ENCODE results near the gene ABHD15.

The ABHD15 gene

DNA sequence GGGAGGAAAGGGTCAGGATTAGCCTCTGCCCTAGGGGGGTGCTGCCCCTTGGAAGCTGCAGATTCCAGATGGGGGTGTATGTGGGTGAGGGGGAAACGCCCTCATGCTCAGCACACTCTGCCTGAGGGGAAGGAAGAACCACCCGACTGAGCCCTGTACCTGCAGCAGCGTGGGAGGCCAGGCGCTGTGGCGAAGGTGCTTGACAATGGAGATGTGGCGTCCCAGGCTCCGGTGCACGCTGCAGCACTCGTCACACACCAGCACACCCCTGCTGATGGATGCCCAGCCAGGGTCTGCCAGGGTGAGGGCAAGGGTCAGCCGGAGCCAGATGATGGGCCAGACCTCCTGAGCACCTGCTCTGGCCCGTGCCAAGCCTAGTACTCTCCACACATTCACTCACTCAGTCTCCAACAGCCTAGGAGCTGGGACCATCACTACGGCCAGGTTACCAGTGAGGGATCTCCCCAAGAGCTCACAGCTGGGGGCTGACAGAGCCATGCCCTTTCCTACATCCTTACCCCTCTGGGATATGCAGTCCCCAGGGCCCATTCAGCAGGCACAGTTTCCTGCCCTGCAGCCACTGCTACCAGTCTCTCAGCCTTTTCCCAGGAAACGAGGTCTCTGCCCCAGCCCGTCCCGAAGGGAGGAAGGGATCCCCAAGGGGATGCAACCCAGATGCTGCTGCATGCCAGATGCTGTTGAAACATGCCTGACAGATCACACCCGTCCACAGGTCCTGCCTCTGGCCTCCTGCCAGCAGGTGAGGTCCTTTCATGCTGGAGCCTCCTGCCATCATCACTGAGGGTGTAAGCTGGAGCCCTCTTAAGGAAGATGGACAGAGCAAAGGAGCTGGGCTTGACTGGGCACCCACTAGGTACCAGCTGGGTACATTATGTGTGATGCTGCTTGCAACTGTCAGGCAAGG is 16.7 kb upstream of the ABHD15 start:
- DNase-seq (ENCODE audit: low spot score) = no peak

DNA sequence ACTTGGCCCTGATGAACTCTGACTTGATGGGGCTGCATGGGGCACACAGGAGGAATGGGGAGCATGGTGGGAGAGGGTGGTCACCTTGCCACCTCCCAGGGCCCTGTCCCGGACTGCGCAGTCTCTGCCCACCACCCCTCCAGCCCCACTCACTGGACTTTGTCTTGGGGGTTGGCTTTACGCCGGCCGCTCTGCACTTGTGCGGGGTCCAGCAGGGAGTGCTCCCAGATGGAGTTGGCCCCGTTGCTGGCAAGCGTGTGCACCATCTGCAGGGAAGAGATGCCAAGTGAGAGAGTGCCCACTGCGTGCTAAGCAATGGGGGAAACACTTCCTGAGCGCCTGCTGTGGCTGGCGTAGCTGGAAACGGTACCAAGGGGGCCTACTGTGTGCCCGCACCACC is 15.9 kb upstream of the ABHD15 start:
- DNase-seq (ENCODE audit: low spot score) = no peak

DNA sequence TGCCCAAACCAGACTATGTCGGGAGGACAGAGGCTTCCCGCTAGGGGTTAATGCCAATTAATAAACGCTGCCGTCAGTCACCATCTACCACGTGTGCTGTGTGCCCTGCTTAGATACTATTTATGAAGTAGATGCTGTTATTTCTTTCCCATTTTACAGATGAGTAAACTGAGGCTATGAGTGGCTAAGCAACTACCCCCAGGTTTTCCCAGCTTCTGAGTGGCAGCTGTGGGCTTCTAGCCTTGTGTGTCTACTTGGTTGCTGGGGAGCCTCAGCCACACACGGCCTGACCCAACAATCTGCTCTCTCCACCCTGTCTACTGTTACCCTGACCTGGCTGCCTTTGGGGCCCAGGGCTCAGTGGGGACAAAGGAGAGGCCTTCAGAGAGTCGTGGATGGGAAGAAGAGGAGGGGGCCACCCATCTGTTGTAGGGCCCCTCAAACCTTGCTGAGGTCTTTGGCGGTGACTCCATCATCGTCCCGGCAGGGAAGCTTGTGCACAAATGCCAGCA is 15.5 kb upstream of the ABHD15 start:
- DNase-seq (ENCODE audit: low spot score) = no peak

DNA sequence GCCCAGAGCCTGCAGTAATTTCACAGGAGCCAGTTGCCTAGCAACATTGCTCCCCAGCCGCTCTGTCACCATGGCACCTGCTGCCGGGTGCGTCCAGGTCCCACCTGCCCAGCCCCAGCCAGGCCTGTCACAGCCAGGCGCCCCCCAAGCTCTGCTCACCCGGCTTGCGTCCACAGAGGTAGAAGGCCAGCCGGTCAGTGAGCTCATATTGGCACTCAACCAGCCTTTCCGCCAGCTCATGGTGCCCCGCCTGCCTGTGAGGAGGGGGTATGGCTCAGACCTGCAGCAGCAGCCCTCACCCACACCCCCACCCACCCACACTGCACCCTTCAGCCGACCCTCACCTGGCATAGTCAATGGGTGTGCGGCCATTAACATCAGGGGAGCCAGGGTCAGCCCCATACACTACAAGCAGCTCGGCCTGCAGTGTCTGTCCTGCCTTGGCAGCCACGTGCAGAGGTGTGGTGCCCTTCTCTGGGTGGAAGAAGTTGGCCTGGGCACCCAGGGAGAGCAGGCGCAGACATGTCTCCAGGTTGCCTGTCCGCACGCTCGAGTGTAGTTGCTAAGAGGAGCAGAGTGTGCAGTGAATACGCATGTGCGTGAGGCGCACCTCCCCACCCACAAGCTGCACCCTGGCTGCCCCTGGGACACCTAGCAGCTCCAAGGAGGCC is 14.9 kb upstream of the ABHD15 start:
- DNase-seq (ENCODE audit: low spot score) = no peak

DNA sequence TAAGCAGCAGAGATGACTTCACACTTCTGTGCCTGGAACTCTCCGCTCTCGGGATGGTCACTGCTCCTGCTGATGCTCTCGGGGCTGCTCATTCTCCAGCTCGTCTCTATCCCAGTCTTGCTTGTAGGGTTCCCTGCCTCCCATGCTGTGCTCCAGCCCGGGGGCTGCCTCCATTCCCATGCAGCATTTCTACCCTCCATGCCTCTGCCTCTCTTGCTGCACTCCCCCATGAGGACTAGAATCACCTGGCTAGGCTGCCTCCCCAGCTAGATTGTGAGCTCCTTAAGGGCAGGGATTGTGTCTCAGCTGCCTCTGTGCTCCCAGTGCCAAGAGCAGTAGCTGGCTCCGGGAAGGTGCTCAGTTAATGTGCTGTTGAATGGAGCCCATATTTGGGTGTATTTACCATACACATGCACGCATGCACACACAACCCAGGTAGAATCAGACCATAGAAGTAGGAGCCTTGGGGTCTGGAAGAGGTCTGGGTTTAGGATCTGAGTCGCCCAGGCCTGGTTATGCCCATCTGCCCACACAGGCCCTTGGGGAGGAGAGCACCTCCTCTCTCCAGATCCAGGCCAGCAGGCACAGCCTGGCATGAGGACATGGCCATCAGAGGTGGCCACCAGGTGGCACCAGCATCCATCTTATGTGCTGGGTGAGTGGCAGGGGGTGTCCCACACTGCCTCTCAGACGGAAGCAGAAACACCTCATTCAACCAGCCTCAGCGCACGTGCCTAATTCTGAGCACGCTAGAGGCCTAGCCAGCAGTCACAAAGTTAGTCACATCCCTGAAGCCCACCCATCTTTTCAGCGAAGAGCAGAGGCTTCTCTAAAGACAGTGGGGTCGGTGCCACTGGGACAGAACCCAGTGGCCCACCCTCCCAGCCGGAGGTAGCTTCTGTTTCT is 13.3 kb upstream of the ABHD15 start:
- peak; percentile 90 for DNase-seq (ENCODE audit: low spot score)

DNA sequence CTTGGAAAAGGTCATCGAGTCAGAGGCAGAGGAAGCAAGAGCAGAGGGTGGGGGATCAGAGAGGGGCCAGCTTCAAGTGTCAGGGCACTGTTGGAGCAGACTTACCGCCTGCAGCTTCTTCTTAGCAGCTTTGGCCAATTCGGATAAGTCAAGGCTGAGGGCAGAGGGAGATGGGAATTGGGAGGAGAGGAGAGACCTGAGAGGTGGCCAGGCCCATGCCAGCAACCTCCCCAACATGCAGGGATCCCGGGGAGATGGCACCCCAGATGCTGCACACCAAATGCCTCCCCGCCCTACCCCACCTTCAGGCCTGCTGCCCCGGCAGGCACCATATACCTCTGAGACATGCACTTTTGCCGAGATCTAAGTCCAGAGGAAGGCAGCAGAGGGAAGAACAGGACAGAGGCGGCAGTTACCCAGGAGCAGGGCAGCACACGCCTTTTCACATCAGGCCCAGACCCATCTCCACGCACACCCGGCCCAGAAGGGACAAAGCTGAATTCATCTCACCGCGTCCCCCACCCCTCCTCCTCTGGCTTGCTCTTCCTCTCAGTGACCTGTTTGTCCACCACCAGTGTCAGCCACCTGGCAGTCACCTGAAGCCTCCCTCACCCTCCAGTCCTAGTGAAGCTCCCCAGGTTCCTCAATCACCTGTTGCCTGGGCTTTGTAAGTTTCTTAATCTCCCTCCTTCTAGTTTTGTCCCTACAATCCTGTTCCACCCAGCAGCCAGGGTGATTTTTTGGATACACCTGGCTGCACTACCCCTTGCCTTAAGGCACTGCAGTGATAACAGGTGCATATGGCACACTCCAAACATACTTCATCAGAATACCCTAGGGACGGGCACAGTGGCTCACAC is 12.0 kb upstream of the ABHD15 start:
- no peak for DNase-seq (ENCODE audit: low spot score)

DNA sequence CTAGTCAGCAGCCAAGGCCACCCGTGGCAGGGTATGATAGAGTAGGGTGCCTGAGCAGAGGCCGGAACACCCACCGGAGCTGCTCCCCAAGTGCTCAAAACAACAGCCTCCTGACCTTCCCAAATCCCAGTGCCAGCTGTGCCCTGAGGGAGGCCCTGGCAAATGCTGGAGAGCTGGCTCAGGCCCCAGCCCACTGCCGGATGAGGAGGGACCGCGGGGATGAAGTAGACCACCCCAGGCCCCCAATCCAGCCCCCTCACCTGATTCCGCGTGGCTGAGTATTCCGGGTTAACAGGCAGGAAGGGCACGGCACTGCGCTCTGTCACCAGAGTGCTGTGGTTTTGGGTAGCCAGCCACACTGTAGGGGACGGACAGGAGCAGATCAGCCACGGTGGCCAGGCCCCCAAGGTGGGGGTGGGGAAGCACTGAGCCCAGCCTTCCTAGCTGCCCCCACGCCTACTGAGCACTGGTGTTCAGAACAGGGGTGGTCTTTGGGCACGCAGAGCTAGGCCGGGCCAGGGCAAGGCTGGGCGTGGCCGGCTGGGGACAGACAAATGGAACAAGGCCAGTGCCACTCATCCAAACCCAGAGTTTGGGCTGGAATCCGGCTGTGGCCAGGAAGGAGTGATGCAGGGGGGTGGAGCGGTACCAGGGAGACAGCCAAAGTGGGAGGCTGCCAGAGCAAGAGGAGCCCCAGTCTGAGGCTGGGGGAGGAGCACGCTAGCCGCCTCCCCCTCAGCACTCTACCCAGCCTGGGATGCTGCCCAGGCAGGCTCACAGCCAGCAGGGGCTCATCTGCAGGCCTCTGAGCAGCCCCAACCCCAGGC is 10.8 kb upstream of the ABHD15 start:
- DNase-seq (ENCODE audit: low spot score) = peak; percentile 76

DNA sequence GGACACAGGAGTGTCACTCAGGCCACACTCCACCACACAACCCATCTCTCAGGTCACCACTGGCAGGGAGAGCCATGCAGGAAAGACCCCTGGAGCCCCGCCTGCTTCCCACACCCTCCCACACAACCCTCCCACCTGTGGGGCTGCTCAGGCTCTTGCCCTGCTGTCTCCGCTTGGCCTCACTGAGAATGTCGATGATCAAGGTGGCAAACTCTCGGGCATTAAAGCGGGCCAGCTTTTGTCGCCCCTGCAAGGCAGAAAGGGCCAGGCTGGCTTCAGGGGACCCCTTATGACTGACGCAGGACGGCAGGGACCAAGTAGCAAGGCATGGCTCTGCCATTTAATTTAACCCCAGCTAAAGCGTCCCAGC is 10.1 kb upstream of the ABHD15 start:
- DNase-seq (ENCODE audit: low spot score) = no peak

DNA sequence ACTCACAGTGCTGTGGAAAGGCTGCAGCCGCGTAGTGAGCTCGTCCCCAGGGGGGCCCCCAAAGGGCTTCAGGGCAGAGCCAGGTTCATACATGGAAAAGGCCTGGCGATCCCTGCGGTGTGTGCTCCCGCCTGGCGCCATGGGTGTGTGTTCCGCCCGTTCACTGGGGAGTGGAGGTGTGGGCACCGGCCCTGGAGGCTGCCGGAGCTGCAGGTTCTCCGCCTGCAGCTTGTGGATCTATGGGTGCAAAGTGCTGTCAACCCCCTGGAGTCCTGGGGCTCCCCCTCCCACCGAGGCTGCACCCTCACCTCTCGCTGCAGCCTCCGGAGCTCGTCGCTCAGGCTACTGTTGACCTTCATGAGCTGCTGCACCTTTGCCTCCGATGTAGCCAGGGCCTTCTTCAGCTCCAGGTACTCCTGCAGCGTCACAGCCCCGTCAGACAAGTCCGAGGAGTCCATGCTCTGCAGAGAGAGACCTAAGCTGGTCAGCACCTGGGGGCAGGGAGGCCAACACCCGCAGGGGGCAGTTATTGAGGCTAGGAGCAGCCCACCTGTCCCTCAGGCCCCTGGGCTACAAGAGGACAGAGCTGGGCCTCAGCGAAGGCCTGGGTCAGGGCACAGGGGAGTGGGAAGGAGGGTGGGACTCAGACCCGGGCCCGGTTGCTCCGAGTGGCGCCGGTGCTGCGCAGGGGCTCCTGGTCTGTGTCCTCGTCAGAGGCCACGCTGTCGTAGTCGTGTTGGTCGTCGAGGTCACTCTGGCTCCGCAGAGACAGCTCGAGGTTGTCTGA is 9.6 kb upstream of the ABHD15 start:
- no peak for DNase-seq (ENCODE audit: low spot score)

DNA sequence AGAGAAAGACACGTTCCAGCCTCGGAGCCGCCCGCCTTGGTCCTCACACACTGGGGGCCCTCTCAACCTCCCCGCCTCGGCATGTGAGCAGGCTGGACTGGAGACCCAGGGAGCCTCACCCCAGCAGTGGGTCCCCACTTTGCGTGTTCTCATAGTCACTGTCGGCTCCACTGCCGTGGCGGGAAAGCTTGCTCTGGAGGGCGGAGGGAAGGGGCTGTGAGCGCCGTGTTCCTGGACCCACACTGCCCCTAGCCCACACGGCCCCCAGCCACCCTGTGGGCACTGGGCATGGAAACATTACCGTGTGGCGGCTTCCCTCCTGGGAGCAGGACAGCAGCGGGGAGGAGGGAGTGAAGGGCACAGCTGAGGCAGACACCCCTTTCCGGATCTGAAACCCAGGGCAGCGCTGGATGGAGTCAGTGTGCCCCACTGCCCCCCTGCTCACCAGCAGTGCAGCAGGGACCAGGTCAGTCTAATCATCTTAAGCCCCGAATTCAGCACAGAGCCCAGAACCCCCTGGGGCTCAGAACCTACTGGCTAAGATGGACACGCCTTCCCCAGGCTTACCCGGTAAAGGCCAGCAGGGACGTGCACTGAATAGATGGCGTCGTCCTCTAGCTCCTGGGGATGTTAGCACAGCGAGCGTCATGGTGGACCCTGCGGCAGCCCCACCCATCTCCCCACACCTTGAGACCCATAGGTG is 8.8 kb upstream of the ABHD15 start:
- no peak for DNase-seq (ENCODE audit: low spot score)

DNA sequence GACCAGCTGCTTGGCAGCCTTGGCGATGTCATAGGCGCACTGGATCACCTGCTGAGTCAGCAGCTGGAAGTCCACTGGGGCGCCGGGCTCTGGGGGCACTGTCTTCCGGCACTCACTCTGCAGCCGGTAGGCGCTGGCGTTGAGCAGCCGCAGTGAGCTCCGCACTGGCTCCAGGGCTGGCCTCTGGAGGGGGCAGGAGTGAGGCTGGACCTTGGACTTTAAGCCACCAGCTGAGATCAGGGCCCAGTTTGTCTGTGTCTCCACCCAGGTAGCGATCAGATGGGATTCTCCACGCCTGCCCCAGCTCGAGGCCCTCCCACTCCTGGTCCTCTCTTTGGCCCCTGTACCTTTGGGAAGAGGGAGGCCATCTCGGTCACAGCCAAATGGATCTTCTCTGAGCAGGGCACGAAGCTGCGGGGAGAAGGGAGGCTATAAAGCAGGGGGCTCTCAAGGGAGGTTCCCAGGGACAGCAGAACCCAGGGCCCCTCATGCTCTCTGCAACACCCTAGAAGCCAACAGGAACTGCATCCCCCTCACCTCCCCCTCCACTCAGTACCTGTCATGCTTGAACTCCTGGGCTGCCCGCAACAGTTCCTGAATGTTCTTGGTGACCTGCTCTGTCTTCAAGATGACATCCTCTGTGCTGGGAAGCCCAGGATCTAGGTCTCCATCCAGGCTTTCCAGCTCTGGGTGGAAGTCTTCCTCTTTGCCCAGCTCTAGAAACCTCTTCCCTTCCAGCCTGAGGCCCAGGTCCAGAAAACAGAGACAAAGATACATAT is 8.1 kb upstream of the ABHD15 start:
- no peak for DNase-seq (ENCODE audit: low spot score)

DNA sequence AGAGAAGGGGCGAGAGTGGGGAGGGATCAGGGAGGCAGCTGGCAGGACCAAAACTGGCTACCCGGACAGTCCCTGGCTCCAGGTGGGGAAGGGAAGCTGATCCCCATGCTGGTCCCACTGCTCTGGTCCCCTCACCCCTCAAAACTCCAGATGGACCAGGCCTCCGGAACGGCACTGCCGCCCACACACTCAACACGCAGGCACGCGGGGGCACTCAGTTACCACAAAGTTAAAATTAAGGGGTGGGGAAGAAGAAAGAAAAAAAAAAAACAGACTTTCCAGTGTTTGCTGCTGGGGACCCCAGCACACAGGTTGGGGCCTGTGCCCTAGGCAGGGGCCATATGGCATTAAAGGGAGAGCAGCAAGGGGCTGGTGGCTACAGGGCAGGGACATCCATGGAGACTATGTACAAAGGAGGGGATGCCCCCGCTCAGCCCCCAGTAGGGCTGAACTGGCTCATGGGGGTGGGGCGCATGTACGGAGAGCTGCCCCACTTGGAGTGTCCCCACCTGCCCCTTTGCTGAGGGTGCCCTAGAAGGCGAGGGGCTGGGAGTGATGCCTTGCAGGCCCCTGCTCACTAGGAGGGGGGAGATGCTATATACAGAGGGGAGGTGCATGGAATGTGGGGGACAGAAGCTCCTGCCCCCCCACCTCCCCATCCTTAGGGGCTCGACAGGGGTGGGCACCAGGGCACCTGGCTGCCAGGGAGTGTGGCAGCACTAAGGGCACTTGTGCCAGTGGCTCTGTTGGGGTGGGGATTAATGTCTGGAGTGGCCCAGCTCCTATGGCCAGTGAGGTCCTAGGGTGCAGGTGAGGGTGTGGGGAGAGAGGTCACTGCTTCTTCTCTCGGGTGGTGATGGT is 7.3 kb upstream of the ABHD15 start:
- DNase-seq (ENCODE audit: low spot score) = no peak

DNA sequence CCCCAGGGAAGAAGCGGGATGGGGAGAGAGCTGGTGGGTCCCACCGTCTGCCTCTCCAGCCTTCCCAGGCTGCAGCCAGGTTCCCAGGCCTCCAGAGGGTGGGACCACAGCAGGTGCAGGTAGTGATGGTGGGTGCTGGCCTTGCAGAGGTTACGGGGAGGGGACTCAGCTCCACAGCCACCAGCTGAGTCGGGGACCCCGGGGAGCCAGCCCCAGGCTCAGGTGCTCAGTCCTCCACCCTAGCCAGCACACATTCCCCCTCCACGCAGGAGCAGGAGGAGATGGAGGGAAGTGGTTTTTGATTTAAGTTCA is 6.7 kb upstream of the ABHD15 start:
- DNase-seq (ENCODE audit: low spot score) = no peak

DNA sequence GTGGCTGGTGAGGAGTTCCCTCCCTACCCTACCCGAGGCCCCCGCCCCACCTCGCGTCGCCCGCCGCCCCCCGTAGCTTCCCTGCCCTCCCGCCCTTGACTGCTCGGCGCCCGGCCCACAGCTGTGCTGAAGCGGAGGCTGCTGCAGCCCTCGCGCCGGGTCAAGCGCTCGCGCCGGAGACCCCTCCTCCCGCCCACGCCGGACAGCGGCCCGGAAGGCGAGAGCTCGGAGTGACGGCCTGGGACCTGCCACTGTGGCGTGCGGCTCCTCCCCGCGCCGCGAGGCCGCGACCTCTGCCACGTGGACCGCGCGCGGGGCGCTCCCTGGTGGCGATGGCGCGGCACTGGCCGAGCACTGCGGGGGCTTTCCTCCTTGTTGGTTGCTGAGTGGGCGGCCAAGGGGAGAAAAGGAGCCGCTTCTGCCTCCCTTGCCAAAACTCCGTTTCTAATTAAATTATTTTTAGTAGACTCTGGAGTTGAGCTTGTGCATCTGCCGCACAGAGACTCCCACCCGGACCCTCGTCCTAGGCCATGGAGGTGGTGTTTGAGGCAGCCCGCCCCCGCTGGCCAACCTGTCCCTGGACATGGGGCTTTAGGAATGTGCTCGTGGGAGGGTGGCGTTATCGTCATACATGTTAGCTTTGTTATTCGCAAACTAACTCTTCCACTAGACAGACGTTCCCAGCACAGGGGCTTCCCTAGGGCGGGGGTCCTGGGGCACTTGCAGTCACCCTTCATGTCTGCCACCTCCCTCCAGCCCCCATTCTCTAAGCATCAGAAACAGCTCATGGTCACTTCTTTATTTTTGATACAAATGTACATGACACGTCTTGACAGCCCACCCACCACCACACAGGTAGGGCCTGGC is 6.1 kb upstream of the ABHD15 start:
- peak; percentile 85 for DNase-seq (ENCODE audit: low spot score)

DNA sequence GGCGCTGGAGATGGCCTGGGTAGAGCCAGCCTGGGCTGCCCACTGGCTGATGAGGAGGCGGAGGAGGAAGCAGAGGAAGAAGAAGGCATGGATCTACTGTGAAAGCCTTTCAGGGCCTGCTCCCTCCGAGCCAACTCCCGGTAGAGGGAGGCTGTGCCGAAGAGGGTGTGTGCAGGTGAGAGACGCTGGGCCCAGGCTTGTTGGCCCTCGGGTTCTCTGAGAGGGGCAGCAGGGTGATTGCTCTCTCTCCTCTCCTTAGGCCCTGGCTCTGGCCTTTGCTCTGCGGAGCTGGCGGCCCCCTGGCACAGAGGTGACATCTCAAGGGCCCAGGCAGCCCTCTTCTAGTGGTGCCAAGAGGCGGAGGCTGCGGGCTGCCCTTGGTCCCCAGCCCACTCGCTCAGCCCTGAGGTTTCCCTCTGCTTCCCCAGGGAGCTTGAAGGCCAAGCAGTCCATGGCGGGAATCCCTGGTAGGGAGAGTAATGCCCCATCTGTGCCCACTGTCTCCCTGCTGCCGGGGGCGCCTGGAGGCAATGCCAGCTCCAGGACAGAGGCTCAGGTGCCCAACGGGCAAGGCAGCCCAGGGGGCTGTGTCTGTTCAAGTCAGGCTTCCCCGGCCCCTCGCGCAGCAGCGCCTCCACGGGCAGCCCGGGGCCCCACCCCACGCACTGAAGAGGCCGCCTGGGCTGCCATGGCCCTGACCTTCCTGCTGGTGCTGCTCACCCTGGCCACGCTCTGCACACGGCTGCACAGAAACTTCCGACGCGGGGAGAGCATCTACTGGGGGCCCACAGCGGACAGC is 5.2 kb upstream of the ABHD15 start:
- DNase-seq (ENCODE audit: low spot score) = no peak

DNA sequence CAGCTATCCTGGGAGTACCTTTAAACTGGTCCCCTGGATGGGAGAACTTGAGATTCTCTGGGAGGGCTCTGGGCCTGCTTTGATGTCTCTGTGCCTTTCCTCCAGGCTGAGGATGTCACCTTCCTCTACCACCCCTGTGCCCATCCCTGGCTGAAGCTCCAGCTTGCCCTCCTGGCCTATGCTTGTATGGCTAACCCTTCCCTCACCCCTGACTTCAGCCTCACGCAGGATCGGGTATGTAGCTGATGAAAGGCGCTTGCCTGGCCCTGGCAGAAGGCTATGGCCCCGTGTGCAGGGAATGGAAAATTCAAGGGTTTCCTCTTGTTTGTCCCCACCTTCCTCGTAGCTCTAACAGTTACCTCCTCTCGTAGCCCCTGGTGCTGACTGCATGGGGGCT is 4.6 kb upstream of the ABHD15 start:
- DNase-seq (ENCODE audit: low spot score) = no peak

Data from GM03348 (cell line).